NOMO-1 treated with dmso at 0.1 percent for 144 hours (cell line): ENCODE measurements around the gene HOXB9.

Experiments used
- DNase-seq: peaks from one replicate; lab custom pipeline; 2025; ENCODE audit not compliant: unreplicated experiment; lab: John Stamatoyannopoulos, UW

The HOXB9 gene

DNA sequence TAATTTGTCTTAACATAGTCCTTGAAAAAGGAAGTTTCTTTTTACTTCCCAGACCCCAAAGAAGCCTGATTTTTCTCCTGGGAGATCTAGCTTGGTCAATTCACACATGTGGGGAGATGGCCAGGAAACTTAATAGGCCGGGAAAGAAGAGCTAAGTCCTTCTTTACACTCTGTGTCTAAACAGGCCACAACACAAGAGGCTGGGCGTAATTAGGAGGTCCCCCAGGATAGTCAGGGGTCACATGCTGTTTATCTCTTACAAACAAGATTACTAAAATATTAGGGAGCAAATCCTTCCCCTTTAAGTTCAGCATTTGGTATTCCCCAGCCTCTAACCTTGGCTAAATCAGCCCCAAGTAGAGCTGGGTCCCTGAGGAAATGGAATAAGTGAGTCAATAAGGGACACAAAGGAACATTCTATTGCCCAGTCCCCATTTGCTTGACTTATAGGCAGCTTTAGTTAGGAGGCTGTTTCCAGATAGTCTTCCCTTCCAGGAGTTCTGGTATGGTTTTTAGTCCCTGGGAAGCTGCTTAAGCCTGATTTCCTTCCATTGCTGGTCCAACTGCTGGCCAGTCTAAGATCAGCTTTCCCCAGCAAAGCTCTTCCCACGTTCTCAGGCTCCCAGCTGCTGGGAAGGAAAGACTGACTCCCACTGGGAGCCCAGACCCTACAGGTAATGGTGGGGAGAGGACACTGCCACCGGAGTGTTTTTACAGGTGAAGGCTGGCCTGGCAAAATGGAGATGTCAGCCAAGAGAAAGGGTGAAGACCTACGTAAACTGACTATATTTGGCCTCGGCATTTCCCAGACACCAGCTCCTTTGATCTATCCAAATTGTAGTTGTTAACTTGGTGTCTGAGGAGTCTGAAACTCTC, 14.1 kb upstream of the HOXB9 start:
- no peak for DNase-seq

DNA sequence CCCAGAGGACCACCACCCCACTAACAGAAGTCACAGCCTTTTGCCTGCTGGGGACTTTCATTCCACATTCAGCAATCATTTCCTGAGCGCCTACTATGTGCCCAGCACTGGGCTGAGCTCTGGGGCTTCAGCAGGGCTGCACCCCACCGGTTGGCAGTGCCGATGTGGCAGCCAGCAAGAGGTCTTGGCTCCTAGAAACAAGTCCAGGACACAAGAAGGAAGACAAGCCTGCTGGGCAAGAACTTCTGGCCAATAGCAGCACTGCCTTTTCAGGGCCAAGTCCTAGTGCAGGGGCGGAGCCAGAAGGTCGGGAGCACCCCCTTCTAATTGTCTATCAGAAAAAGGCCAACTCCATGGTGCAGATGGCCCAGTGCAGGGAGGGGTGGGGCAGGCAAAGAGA, 13.0 kb upstream of the HOXB9 start:
- no peak for DNase-seq

DNA sequence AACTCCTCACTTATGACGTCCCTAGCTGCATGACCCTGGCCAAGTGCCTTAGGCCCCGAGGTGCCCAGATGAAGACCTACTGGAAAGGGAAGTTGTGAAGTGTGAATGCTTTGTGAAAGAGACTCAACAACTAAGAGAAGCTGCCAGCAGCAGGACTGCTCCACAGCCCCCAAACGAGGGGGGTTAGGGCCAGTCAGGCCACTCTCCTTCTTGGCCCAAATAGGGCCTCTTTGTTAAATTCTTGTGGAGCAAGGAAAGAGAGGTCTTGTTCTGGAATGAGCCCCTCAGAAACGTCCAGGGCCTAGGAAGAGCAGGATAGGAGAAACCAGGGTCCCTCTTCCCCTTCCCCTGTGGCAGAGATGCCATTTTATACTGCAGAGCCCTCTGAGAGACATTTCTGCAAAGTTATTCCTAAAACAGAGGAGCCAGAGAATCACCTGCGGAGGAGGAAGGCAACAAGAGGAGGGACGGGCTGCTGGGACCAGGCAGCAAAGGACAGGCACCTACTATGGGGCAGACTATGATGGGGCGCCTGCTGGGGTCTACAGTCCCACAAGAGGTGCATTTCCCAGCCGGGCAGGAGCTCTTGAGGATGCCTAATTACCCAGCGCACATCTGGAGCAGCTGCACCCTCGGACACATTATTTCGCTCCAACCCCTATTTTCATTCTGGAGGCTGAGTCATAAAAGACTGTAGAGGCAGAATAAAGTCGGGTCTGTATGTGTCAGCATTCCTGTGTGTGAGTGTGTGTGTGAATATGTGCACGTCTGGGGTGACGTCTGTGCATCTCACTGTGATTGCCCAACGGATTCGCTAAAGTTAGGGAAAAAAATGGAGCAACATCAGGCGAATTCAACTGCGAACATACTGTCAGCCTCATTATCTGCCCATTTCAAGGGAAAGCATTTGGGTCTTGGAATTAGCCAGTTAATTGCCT, 11.4 kb upstream of the HOXB9 start:
- no peak for DNase-seq

DNA sequence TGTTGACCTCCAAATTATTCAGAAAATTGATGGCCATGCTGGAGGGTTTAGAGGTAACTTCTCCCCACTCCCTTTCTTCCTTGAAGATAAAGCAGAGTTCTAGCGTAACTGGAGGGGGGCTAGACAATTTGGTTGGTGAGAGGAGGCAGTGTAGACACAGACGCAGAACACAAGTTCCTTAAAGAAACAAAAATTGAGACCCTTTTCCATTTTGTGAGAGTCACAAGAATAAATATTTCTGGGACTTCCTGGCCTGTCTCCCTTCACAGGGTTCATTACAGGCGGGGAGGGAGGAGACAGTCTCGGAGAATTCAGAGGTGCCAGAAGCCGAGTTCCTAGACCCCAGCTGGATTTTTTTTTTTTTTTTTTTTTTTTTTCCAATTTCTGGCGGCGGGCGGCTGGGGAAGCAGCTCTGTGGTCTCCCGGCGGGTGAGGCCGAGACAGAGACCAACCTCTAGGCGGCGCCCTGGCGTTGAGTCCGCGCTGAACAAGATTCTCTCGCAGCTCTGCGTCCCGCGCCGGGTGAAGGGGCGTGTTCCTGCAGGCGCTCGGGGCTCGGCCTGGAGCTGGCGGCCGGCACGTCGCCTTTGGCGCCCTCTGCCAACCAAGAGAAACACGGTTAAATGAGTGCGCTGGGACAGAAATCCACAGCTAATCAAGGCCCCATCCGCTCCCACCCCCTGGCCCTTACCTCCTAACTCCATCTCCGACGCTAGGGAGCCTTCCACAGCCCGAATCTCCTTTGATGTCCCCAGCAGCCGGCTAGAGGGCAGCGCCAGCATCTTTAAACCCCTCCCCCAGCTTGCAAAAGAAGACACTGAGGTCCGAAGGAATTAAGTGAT, 10.2 kb upstream of the HOXB9 start:
- peak; percentile 55 for DNase-seq

DNA sequence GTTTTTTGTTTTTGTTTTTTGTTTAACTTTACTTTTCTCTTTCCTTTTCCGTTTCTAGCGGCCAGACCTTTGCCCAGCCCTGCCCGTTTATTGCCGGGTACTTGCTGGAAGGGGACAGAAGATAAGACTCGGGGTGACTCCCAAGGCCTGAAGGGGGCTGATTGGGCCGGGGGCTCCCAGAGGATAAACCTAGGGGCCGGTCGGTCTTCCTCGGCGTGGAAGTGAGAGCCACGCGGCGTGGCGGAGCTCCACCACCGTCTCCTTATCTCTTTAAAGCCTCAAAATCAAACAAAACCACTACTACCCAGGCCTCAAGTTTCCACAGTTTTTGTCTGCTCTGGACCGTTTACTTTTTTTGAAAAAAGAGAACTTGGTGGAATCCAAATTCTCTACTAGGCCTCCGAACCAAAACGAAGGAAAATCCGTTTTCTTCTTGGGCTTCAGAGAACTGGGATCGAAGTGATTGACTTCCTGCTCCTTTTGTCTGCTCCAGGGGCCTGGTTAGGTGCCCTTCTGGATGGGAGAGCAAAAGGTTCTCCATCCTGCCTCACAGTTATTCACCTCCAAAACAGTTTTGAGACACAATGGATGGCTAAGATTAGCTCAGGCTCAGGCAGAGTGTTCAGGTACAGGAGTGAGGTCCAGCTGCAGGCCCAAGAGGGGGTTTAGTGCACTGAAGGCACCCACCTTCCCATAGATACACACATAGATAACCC, 8.5 kb upstream of the HOXB9 start:
- DNase-seq: no peak

DNA sequence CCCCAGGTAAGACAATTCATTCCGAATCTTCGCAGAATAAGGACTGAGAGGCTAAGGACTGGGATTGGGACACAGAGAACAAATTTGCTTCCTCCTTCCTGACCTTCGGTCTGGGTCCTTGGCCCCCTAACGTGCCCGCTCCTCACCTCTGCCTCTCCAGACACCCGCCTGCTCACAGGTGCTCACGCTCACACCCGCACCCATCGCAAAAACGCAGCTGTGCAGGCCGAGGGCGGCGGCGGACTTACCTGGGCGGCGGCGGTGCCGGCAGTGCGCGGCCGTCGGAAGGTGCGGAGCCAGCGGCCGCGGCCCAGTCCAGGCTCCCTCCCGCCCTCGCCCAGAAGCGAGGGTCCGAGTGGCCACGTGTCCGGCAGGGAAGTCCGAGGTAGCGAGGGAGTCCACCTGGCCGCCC, 7.1 kb upstream of the HOXB9 start:
- DNase-seq: no peak

DNA sequence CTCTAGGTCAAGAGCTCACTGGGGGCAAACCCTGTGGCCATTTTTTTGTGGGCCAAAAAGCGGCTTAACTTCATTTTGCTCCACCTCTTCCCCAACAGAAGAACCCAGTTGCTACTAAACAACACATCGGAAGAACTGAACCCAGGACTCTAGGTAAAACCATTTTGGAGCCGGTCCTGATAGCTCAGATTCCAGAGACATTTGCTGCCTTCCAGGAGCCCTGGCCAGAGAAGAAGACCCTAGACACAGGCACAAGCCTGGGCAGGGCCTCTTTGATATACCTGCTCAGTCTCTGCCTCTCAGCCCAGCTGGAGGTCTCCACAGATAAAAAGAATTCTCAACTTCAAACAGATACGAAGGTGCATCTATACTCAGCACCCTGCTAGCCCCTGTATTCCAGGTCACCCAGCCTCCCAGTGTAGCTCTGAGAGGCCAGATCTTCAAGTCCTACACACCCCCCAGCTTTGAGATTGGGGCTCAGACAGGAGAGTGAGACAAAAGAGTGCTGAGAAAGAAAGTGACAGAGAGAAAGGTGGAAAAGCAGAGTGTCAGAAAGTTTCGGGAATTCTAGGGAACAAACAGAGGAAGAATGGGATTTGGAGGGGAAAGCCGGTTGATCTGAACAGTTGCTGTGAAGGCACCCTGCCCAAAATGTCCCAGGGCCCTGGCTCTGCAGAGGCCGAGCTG, 6.6 kb upstream of the HOXB9 start:
- DNase-seq: no peak

DNA sequence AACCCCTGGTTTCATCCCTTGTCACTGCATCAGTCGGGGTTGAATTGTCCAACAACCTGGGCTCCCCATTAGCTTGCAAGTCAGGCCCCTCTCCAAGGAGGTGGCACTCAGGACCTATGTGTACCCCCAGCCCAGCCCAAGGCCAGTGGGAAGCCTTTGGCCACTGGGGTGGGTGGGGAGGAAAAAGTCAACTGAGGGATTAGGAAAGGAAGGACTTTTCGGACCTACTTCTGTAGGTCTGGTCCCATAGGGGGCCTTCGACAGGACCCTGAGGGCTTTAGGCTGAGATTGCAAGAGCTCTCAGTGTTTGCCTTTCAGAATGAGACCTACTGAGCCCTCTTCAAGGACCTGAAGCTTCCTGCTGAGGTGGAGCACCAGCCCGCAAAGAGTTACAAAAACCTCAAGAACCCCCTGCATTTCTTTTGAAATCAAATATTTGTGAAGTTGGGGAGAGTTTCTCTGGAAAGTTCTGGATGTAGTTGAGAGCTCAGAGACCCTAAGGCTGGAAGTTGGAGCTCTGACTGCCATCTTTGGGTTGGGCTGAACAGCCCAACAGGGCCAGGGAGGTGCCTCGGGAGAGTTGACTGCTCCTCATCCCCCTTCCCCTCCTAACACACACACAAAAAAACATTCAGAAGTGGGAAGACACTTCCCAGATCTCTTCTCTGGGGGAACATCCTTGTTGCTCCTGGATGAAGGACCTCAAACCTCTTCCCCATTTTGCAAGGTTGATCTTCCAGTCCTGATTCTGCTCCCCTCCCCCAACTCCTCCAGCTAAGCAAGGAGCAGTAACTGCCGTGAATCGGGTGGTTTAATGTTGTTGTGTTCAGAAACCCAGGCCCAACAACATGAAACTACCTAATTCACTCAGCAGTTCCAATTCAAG, 5.8 kb upstream of the HOXB9 start:
- no peak for DNase-seq

DNA sequence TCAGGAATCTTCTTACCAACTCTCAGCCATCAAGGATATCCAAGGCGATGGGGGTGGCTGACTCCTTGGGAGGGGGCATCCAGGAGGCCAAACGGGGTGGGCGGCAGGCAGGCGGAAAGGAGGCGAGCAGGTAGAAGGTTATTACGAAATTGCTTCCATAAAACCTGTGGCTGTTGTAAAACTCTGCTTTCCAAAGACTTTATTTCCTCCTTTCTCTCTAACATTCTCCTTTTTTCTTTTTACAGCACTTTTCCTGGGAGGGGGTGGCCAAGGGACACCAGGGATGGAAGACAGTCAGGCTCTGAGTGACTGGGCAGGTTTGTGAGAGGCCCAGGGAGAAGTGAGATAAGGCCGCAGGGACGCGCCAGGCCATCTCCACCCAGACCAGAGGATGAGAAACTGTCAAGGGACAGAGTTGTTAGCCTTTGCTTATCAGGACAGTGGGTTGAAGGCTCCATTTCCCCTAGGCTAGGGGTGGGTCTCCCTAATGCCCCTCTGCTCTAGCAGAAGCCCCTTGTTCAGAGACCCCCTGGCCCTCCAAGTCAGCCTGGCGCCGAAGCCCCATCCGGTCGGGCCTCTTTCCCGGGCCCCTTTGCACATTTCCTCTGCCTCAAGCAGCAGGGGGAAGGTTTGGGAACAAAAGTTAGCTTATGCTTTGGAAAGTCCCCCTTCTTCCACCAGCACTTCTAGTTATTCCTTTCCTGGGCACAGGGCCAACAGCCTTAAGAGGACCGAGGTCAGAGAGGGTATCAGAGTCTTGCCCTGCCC, 5.0 kb upstream of the HOXB9 start:
- no peak for DNase-seq

DNA sequence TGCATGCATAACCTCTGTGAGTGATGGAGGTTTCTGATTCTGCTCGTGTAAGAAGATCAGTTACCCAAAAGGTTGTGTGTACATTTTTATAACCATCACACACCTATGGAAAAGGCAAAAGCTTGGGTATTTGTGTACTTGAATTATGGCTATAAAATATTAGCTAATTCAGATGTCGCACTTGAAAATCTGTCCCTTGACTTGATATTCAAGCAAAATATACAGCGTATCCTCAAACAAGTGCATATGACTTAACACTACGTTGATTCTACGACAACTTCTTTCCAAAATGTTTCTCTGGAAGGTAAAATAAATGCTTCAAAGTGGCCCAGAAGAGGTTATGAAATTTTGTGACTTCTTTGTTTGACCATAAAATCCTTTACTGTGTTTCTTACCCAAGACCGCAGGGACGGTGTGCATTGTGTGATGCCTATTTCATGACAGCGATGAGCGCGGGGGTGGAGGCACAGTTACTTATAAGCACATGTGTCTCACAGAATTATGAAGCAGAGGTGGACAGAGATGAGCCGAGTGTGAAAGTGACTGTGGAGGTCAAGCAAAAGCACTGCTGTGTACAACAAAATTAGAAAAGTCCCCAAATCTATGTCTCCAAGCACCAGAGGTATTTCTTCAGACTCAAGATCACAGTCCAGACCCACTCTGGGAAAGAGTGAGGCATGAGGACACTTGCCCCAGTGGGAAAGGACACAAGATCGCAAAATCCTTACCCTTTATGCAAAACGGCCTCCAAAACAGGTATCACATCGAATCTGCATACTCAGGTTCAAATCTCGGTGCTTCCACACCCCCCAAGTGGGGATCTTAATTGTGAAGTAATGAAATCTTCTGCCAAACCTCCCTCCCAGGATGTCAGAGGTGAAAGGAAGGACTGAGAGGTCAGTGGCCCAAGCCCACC, 4.1 kb upstream of the HOXB9 start:
- DNase-seq: no peak

DNA sequence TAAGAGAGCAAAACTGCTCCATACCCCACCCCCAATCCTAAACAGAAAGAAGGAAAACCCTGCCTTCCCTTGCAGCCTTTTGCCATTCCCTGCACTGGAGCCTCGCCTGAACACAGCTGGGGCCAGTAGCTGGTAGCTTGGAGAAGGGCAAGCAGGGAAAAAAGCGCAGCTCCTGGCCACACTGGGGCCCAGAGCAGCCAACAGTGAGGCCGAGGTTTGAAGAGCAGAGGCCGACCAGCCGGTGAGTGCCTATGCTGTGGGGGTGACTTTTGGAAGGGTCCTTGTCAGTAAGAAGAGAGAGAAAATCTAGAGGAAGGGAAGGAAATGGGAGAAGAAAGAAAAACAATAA, 3.2 kb upstream of the HOXB9 start:
- DNase-seq: no peak

DNA sequence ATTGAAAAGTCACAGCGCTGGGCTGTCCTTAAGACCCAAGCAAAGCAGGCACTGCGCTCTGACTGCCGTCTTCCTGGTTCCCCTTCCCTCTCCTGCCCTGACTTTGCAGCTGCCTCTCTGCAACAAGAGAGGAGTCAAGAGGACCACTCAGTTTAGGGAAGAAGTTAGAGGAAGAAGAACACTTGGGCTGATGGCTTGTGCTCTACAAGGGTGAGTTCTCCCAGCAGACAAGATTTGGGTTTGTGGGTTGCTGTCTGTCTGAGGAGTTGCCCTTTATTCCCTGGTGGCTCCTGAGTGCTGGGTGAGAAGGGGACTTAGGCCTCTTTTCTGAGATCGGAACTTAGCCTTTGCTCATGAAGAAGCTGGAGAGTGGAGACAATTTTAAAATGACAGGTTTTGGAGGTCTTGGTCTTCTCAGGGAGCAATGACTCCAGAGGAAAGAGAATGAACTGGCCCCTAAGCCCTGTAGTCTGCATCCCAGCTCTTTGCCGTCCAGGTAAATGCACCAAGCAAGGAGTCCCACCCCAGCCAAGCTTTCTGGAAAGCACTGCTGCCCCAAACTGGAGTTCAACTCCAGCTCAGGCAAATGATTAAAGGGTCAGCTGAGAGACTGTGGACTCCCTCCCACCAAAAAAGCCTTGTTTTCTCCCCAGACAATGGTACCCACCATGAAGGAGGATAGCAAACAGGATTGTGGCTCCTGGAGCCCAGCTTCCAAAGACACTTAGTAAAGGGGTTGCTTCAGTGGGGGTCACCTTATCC, 2.7 kb upstream of the HOXB9 start:
- peak; percentile 24 for DNase-seq

DNA sequence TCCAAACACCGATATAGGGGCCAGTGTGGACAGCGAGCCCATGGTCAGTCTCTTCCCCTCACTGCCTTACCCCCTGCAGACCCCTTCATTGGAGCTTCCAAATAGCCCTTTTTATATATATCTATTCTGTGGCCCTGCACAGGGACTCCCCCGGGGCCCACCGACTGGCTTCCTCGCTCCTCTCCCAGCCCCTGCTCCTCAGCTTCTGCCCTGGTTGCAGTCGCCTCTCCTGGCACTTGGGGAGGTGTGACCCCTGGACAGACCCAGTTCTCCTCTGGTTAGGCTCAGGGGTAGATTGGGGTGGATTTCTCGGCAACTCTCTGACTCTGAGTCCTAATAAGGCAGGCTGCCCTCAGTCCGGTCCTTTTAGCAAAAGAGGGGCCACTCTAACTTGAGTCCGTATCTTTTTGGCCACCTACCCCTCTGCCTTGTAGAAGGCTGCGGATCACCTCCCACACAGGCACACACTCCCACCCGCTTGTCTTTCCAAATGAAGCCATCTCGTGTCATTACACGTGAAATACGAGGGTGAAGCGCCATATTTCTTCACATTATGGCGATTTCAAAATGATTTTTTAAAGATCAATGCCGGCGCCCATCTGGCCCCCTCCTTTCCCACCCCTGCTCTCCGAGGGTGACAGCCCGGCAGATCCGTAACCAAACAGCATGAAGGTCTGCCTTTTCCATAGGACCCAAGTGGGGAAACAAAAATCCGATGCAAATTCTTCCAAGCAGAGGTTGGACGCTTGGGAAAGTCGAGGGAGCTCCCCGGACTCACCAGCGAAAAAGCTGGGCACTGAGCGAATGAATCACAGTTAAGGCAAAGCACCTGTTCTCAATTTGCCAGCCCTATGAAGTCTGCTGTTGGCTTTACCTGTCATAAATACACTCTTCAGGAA, 1.7 kb upstream of the HOXB9 start:
- DNase-seq: no peak

DNA sequence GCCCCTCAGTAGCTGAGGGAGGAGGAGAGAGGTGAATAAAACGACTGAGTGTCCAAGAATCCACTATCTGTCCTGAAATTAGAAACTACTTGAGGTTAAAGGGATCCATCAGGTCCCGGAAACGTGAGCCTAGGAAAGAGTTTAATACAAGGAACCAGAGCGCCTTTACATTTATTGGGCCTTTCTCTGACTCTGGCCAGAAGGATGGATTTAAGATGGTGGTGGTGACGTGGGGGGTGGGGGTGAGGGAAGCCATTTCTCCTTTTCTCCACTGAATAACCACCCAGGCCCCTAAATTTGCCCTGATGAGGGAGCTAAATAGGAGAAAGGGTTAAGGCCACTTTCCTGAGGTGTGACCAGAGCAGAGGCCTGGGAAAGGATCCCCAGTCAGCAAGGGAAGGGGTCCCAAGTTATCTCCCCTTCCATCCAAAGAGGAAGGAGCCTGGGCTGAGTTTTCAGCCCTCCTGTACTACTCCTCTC, 1.0 kb upstream of the HOXB9 start:
- DNase-seq: no peak

DNA sequence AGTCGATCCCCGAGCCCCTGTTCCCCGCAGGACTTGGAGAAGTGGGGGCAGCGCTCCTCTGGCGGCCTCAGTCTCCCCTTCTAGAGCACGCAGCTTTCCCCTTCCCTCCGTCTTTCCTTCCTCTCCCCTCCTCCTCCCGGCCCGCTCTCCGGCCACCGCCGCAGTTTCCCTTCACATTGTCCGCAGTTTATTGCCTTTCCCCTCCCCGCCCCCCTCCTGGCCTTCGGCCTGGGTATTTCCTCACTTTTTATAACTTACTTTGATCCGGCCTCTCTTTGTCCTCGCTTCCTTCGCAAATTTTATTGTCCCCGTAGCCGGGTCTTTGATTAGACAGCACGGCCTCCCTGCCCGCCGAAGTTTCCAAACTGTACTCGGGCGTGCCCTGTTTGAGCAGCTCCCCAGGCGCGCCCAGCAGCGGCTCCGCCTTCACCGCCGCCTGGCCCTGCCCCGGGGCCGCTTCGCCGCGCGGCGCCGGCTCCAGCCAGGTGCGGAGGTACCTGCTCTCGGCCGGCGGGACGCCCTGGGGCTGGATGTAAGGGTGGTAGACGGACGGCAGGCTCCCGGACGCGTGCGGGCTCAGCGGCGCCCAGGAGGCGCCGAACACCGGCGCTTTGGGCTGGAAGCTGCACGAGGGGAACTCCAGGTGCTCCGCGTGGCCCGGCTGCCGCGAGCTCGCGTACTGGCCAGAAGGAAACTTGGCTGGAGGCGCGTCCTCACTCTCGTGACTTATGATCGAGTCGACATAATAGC, 488 bp downstream of the HOXB9 start:
- no peak for DNase-seq
